Chondrocyte (in vitro differentiated cells): ENCODE measurements around the gene ITGA7. TPM values are rescaled to one million over a fixed set of nuclear protein-coding genes. Genes with fewer than 3 reads are reported as not detected.

Experiments used
- DNase-seq: peaks from one replicate; pipeline ENCODE4 v3.0.0; 2021; ENCODE audit warnings: mixed read lengths, low spot score
- H3K27ac Mint-ChIP-seq: one replicate; pipeline ENCODE4 v1.8.0; 2021; ENCODE audit warnings: mild to moderate bottlenecking, moderate library complexity, mixed read lengths; ENCODE audit not compliant: unreplicated experiment
- H3K27me3 Mint-ChIP-seq: 2 replicates; pipeline ENCODE4 v1.8.0; 2021; ENCODE audit warnings: low read depth, mixed read lengths
- H3K36me3 Mint-ChIP-seq: 2 replicates; pipeline ENCODE4 v1.8.0; 2021; ENCODE audit warnings: low read depth, mixed read lengths
- H3K4me1 Mint-ChIP-seq: 2 replicates; pipeline ENCODE4 v1.8.0; 2021; ENCODE audit warnings: low read depth, mild to moderate bottlenecking, mixed read lengths
- H3K4me3 Mint-ChIP-seq: one replicate; pipeline ENCODE4 v1.8.0; 2021; ENCODE audit warnings: mild to moderate bottlenecking, moderate library complexity, mixed read lengths; ENCODE audit not compliant: unreplicated experiment
- H3K9me3 Mint-ChIP-seq: 2 replicates; pipeline ENCODE4 v1.8.0; 2021; ENCODE audit warnings: low read depth, mixed read lengths
- CTCF ChIP-seq: fragments of 200-600 bp; sonication (generic); IDR thresholded peaks from 2 replicates; pipeline ENCODE4 v1.5.0; 2021; ENCODE audit warnings: antibody characterized with exemption, mild to moderate bottlenecking, moderate library complexity
- total RNA-seq: library from RNA; stranded (reverse); gene quantifications from 3 replicates; pipeline ENCODE4 v1.2.1, GENCODE V29; 2021

The ITGA7 gene
- total RNA-seq, 1 donor from 2014 or later = 31.6 TPM

GRCh38 chr12:55716582-55716957 is 8.9 kb upstream of the ITGA7 start:
- no peak for TF ChIP-seq CTCF
- no peak for DNase-seq
- peaks cover 5% of the 10 kb centered on the region for H3K27me3 Mint-ChIP-seq
- no peaks in the 10 kb centered on the region for H3K9me3 Mint-ChIP-seq
- H3K4me3 Mint-ChIP-seq = peak overlapping the region; percentile 83
- peak overlapping the region; percentile 92 for H3K27ac Mint-ChIP-seq
- H3K4me1 Mint-ChIP-seq = peaks cover 63% of the 10 kb centered on the region
- no peaks in the 10 kb centered on the region for H3K36me3 Mint-ChIP-seq

DNA sequence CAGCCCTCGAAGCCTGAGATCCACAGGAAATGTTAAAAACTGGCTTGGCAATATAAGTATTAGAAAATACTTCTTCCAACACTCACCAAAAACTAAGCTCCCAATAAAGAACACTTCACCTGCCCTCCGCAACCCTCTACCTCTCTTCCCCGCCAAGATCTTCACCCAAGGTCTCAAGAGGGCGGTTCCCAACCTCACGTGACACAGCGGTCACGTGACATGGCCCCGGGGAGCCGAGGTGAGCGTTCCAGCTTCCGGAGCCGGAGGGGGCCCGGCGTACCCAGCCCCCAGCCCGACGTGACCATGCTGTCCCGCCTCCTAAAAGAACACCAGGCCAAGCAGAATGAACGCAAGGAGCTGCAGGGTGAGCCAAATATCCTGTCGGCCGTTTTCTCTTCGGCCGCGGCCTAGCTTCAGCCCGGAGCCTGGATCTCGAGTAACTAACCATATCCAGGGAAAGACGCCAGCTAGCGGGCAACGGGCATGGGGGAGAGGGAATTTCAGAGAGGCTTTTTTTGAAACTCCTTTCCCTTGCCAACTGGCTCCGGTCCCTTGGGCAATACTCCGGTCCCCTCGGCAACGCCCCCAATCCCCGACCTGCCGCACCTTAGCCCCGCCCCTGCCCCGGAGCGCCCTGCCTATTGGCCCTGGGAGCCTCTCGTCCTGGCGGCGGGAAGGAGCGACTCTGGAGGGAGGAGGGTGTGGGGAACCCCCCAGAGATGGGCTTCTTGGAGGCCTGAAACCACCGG is 8.3 kb upstream of the ITGA7 start, which contains the start of gene BLOC1S1:
Gene BLOC1S1, plus strand, starts transcription at position 214 of the 749 bp plus-strand sequence. Its CDS starts 6 bp downstream, at position 220.
- Mint-ChIP-seq H3K9me3 (no peaks in the 10 kb centered on the region), H3K4me1 (peaks cover 57% of the 10 kb centered on the region), H3K27ac (peak within 1 kb of the TSS; percentile 92), H3K4me3 (peak within 1 kb of the TSS; percentile 83), H3K36me3 (no peaks in the 10 kb centered on the region), H3K27me3 (peaks cover 5% of the 10 kb centered on the region)
- TF ChIP-seq CTCF = peak; percentile 30
- DNase-seq = no peak

DNA sequence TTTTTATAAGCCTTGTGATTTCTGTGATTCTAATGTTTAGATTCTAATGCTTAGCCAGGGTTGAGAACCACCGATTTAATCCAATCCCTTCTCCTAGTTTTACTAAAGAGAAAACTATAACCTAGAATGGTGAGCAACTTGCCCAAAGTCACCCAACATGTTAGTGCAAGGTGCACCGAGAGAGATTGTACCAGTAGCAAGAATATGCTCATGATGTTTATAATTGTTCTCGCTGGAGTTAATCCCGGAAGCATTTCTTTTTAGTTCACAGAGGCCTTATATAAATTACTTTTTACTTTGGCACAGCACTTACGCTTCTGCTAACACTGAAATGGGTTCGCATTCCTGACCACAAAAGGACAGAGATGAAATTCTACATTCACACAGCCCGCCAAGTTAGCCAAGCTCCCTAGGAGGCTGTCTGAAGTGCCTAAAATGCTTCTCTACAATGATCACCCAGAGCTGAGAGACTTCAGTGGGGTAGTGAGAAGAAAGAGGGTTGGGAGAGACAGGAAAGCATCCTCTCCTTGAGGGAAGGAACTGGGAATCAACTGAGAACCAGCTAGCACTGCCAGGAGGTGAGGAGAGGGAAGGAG is 7.6 kb upstream of the ITGA7 start:
- no peak for DNase-seq
- Mint-ChIP-seq H3K4me3 (peak overlapping the region; percentile 83), H3K4me1 (peaks cover 50% of the 10 kb centered on the region), H3K27ac (peak overlapping the region; percentile 92), H3K9me3 (no peaks in the 10 kb centered on the region), H3K27me3 (peaks cover 5% of the 10 kb centered on the region), H3K36me3 (no peaks in the 10 kb centered on the region)
- TF ChIP-seq CTCF = no peak

GRCh38 chr12:55713721-55714120 is 6.0 kb upstream of the ITGA7 start:
- H3K9me3 Mint-ChIP-seq = no peaks in the 10 kb centered on the region
- no peak for TF ChIP-seq CTCF
- no peak overlapping the region for H3K4me3 Mint-ChIP-seq
- peaks cover 16% of the 10 kb centered on the region for H3K27me3 Mint-ChIP-seq
- H3K4me1 Mint-ChIP-seq = peaks cover 43% of the 10 kb centered on the region
- DNase-seq = no peak
- H3K27ac Mint-ChIP-seq = no peak overlapping the region
- H3K36me3 Mint-ChIP-seq = no peaks in the 10 kb centered on the region

DNA sequence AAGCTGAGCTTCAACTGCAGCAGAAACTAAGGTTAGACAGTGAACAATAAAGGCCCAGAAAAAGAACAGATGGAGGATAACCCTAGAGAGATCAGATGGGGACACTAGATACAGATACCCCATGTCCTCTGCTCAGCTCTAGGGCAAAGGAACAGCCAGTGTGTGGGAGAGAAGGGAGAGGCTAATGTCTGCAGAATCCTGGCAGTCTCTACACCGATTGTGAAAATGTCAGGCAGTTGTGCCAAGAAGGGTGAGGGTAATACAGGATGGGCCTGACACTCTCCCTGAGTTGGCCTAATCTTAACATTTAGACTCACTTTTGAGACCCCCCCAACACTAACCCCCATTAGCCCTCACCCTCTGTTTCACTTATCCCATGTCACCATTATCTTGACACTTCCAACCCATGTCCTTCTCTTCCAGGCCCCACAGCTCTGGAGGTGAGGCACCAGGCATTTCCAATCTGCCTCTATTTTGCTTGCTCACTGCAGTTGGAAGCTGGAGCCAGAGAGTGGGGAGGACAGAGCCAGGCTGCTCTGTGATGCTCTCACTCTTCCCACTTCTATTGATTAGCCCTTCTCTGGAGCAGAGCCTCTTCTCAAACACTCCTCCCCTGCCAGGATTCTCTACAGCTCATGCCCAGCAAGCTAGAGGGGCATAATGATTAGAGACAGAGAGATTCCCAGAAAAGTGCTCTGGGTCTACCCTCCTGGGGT is 5.2 kb upstream of the ITGA7 start:
- Mint-ChIP-seq H3K4me3 (no peak overlapping the region), H3K36me3 (no peaks in the 10 kb centered on the region), H3K9me3 (no peaks in the 10 kb centered on the region), H3K4me1 (peaks cover 42% of the 10 kb centered on the region), H3K27ac (no peak overlapping the region), H3K27me3 (peaks cover 22% of the 10 kb centered on the region)
- peak; percentile 3 for DNase-seq
- TF ChIP-seq CTCF = no peak
